CD4-positive, alpha-beta memory T cell (primary cell): ENCODE data around the gene MYOT. TPM values are rescaled to one million over a fixed set of nuclear protein-coding genes. Genes with fewer than 3 reads are reported as not detected.
A peak's percentile ranks its signal among the peaks of the same experiment; 100 is the strongest.
"Not testable (repeated sequence)": the region's sequence is repeated elsewhere in the genome, so short reads cannot be mapped to it uniquely, and the experiment has no call there.

Experiments used
- CTCF ChIA-PET: fragments of 350-600 bp; sonication (Branson Sonifier 250); formaldehyde crosslinking; loops from one replicate; lab custom pipeline; 2021; ENCODE audit warnings: inconsistent platforms; ENCODE audit not compliant: partially characterized antibody; lab: Charles Lee
- POLR2A ChIA-PET: fragments of 350-600 bp; sonication (Branson Sonifier 250); formaldehyde crosslinking; loops from one replicate; lab custom pipeline; 2021; ENCODE audit not compliant: partially characterized antibody; lab: Charles Lee
- DNase-seq, 5 donors: peaks; one replicate each; pipeline versions ENCODE4 v3.0.0 to v3.0.0-alpha.2; 2020 to 2022; ENCODE audit warnings: mixed read lengths in 1 of 5
- H3K27ac ChIP-seq: one replicate; pipeline ENCODE4 v1.7.0; 2013; ENCODE audit warnings: low read depth, low read length
- H3K27me3 ChIP-seq: 2 replicates; pipeline ENCODE4 v1.7.0; 2013; ENCODE audit warnings: mild to moderate bottlenecking, low read length, moderate library complexity; ENCODE audit not compliant: insufficient read depth
- H3K36me3 ChIP-seq: 2 replicates; pipeline ENCODE4 v1.7.0; 2013; ENCODE audit warnings: mild to moderate bottlenecking, low read length, moderate library complexity; ENCODE audit not compliant: insufficient read depth
- H3K4me1 ChIP-seq: 2 replicates; pipeline ENCODE4 v1.7.0; 2013; ENCODE audit warnings: mild to moderate bottlenecking, low read length, moderate library complexity; ENCODE audit not compliant: insufficient read depth
- H3K4me3 ChIP-seq, 2 donors: one replicate each; pipeline ENCODE4 v1.7.0; 2013; ENCODE audit warnings: low read length in 2 of 2, mild to moderate bottlenecking in 1 of 2
- H3K9me3 ChIP-seq, 2 donors: one replicate each; pipeline ENCODE4 v1.7.0; 2013; ENCODE audit warnings: low read length in 2 of 2, control low read depth in 1 of 2; ENCODE audit not compliant: control insufficient read depth in 1 of 2
- H3K27ac Mint-ChIP-seq, 7 donors: one replicate each; pipeline ENCODE4 v1.8.0; 2020 to 2021; ENCODE audit warnings: mixed read lengths in 7 of 7, mild to moderate bottlenecking in 6 of 7, inconsistent platforms in 3 of 7, moderate library complexity in 3 of 7
- H3K27me3 Mint-ChIP-seq, 2 donors: one replicate each; pipeline ENCODE4 v1.8.0; 2020 to 2021; ENCODE audit warnings: mixed read lengths in 2 of 2
- H3K36me3 Mint-ChIP-seq, 2 donors: one replicate each; pipeline ENCODE4 v1.8.0; 2020 to 2021; ENCODE audit warnings: mixed read lengths in 2 of 2, inconsistent platforms in 1 of 2, mild to moderate bottlenecking in 1 of 2
- H3K4me1 Mint-ChIP-seq, 4 donors: one replicate each; pipeline ENCODE4 v1.8.0; 2020 to 2021; ENCODE audit warnings: mixed read lengths in 4 of 4, mild to moderate bottlenecking in 1 of 4
- H3K4me3 Mint-ChIP-seq, 8 donors: one replicate each; pipeline ENCODE4 v1.8.0; 2020 to 2021; ENCODE audit warnings: mixed read lengths in 8 of 8, mild to moderate bottlenecking in 7 of 8, moderate library complexity in 6 of 8, inconsistent platforms in 3 of 8
- H3K9me3 Mint-ChIP-seq, 8 donors: one replicate each; pipeline ENCODE4 v1.8.0; 2020 to 2021; ENCODE audit warnings: mixed read lengths in 8 of 8, mild to moderate bottlenecking in 5 of 8, inconsistent platforms in 3 of 8, moderate library complexity in 1 of 8
- intact Hi-C: fragments of 100-400 bp; cut with micrococcal nuclease; formaldehyde crosslinking; loops from one replicate; pipeline ENCODE4 v1.15.1; 2023
- polyA plus RNA-seq, 2 donors: library from polyadenylated mRNA; unstranded; fragments of 300-500 nt; fragmentation: Illumina TruSeq; gene quantifications; one replicate each; pipeline ENCODE4 v1.2.3, GENCODE V29; 2021
- total RNA-seq, 2 experiments: library from RNA; stranded (reverse); gene quantifications; one replicate each; pipeline ENCODE4 v1.2.3, GENCODE V29; 2021

Gene MYOT
- total and polyA plus RNA-seq, 4 experiments from 2014 or later, result 0.23 TPM; not detected in 3

DNA sequence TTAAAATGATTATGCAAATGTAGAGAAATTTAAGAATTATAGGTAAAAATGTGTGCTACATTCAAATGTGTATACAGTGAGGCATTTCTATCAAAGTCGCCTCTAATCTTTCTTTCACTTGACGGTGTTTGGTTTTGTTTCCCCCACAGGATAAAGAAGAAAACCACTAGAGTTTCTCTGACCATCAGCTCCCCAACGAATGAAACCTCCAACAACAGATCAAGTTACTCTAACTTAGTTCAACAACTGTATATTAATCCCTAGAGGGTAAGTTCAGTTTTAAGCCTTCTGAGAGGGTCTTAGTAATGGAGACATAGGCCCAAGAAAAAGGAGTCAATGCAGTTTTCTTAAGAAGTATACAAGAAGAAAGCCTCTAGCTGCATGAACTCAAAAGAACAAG lies 11.5 kb upstream of the MYOT start:
- CTCF ChIA-PET, result interaction anchor here (0.6 kb wide), 1 partner anchor 114 kb away, joined by 4 read pairs; no protein-coding TSS in a partner anchor
- intact Hi-C loops, result no loop called here

DNA sequence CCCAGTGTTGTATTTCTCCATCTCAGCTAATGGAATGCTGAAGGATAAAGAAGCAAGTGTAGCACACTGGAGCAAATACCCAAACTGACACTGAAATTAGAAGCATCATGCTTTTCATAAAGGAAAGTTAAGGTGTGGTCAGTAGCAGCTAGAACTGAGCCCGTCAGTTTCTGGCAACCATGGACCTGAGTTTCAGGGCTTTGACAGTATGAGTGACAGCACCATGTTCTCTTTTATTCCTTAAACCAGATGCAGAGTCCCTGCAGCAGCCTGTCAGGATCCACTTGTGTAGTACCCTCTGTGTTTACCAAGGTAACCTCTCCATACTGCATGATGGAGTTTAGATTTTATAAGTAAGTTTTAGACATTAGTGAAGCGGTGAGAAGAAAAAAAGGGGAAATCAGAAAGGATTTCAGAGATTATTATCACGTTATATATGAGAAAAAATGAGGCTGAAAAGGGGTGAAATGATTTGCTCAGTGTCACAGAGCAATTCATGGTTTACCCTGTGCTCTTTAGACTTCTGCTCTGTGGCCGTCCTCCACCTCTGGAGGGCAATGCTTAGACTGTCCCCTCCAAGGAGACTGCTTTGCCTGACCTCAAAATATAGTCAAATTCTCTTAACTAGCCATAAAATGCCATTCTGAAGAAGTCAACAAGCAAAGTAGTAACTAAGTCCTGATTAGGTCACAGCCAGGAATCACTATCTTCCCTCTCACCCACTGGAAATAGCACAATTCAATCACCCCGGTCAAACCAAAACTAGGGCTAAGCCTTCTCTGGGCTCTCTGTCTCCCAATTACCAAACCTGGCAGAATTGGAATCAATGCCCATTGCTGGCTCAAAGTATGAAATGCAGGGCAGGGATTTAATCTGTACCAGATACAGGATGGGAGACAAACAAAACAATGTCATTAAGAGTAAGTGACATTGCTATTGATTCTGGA lies 10.5 kb upstream of the MYOT start:
- H3K27ac Mint-ChIP-seq, result peak overlapping the region in 2 of 7 donors; percentile 53 to 65
- H3K9me3 Mint-ChIP-seq, result peaks cover 0 to 4% (median 0%) of the 10 kb centered on the region in 8 donors
- no peaks in the 10 kb centered on the region for H3K36me3 Mint-ChIP-seq
- POLR2A ChIA-PET, result no interaction called here
- H3K4me3 Mint-ChIP-seq, result peak overlapping the region in 3 of 8 donors; percentile 11 to 90 (median 87)
- H3K36me3 ChIP-seq, result no peaks in the 10 kb centered on the region
- H3K4me3 ChIP-seq, result no peak overlapping the region
- no peak for DNase-seq
- intact Hi-C loops, result no loop called here
- H3K4me1 ChIP-seq, result no peaks in the 10 kb centered on the region
- H3K4me1 Mint-ChIP-seq, result peaks cover 11 to 21% (median 14%) of the 10 kb centered on the region in 4 donors
- no peaks in the 10 kb centered on the region for H3K27me3 ChIP-seq
- H3K9me3 ChIP-seq, result no peaks in the 10 kb centered on the region
- no peak overlapping the region for H3K27ac ChIP-seq
- H3K27me3 Mint-ChIP-seq, result peaks cover 0 to 5% of the 10 kb centered on the region in 2 donors
- CTCF ChIA-PET, result interaction anchor here (0.6 kb wide), 1 partner anchor 115 kb away, joined by 4 read pairs; no protein-coding TSS in a partner anchor

More for the DNA sequence above, 11.5 kb upstream of the MYOT start:
- peaks cover 0 to 4% (median 0%) of the 10 kb centered on the region in 8 donors for H3K9me3 Mint-ChIP-seq
- Histone ChIP-seq H3K9me3 (no peaks in the 10 kb centered on the region), H3K4me1 (no peaks in the 10 kb centered on the region), H3K27me3 (no peaks in the 10 kb centered on the region), H3K4me3 (no peak overlapping the region), H3K36me3 (no peaks in the 10 kb centered on the region), H3K27ac (no peak overlapping the region)
- H3K36me3 Mint-ChIP-seq, result no peaks in the 10 kb centered on the region
- DNase-seq, result no peak
- peaks cover 6 to 14% (median 8%) of the 10 kb centered on the region in 4 donors for H3K4me1 Mint-ChIP-seq
- H3K4me3 Mint-ChIP-seq, result peak overlapping the region in 1 of 8 donors; percentile 52
- POLR2A ChIA-PET, result no interaction called here
- H3K27me3 Mint-ChIP-seq, result no peaks in the 10 kb centered on the region
- no peak overlapping the region for H3K27ac Mint-ChIP-seq

DNA sequence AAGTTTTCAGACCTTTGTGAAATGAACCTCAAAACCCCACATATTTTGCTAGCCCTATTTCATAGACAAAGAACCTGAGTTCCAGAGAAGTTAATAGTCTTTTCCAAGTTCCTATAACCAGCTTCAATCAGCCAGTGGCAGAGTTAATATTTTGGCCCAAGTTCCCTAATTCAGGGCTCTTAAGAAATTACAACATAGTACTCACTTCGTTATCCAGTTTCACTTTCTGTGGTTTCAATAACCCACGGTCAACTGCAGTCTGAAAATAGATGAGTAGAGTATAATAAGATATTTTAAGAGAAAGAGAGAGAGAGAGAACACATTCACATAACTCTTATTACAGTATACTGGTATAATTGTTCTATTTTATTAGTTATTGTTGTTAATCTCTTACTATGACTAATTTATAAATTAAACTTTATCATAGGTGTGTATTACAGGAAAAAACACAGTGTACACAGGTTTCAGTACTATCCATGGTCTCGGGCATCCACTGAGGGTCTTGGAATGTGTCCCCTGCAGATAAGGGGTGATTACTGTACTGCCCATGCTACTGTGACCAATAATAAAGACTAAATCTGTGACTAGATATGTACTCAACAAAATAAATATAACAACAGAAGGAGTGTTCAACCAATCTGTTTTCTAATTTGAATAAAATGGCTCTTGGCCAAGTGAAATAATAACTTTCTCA lies 9.3 kb upstream of the MYOT start:
- Histone ChIP-seq H3K27me3 (no peaks in the 10 kb centered on the region), H3K27ac (no peak overlapping the region), H3K4me1 (no peaks in the 10 kb centered on the region), H3K4me3 (peak overlapping the region in 1 of 2 donors; percentile 15), H3K9me3 (no peaks in the 10 kb centered on the region), H3K36me3 (no peaks in the 10 kb centered on the region)
- Mint-ChIP-seq H3K27me3 (peaks cover 0 to 5% of the 10 kb centered on the region in 2 donors), H3K36me3 (no peaks in the 10 kb centered on the region), H3K4me3 (peak overlapping the region; percentile 61 to 90 (median 80)), H3K9me3 (peaks cover 0 to 1% (median 0%) of the 10 kb centered on the region in 8 donors), H3K27ac (peak overlapping the region in 5 of 7 donors; percentile 14 to 83 (median 63)), H3K4me1 (peaks cover 11 to 21% (median 14%) of the 10 kb centered on the region in 4 donors)
- intact Hi-C loops, result no loop called here
- ChIA-PET CTCF (no interaction called here), POLR2A (no interaction called here)
- DNase-seq, result no peak

DNA sequence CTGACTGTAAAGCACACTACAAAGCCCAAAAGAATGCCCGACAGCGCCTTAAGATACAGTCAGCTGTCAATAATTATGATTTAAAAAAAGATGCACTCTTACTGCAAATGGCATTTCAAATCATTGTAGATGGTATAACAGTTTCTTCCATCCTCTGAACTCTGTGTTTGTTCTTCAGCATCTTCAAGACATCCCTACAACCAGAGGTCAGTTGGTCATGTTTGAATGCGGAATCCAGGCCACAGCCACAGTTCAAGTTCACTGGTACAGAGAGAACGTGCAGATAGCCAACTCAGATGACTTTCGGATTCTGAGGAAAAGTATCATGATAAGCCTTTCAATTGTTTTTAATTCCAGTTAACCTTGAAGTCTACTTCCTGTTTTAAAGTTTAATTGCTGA lies 8.7 kb upstream of the MYOT start:
- no peaks in the 10 kb centered on the region for H3K36me3 Mint-ChIP-seq
- Histone ChIP-seq H3K36me3 (no peaks in the 10 kb centered on the region), H3K9me3 (no peaks in the 10 kb centered on the region), H3K4me1 (no peaks in the 10 kb centered on the region), H3K27ac (no peak overlapping the region), H3K27me3 (no peaks in the 10 kb centered on the region), H3K4me3 (no peak overlapping the region)
- intact Hi-C loops, result no loop called here
- ChIA-PET POLR2A (no interaction called here), CTCF (no interaction called here)
- H3K27ac Mint-ChIP-seq, result no peak overlapping the region
- H3K27me3 Mint-ChIP-seq, result peaks cover 0 to 5% of the 10 kb centered on the region in 2 donors
- DNase-seq, result no peak
- no peaks in the 10 kb centered on the region for H3K9me3 Mint-ChIP-seq
- peaks cover 11 to 21% (median 14%) of the 10 kb centered on the region in 4 donors for H3K4me1 Mint-ChIP-seq
- no peak overlapping the region for H3K4me3 Mint-ChIP-seq

DNA sequence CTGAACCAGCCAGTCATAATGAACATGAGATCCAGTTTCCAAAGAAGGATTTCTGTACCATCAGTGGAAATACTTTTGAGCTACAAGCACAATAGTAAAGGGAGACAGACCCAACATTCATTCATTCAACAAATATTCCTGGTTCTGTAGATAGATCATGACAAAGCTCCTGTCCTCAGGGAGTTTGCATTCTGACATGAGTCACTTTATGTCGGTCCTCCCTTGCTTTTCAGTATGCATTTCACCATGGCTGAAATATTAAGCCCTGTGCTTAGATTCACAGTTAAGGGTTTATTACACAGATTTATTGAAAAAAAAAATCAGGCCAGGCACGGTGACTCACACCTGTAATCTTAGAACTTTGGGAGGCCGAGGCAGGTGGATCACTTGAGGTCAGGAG lies 5.4 kb upstream of the MYOT start:
- H3K4me1 ChIP-seq, result no peaks in the 10 kb centered on the region
- ChIA-PET POLR2A (interaction anchor here (1.1 kb wide), 1 partner anchor 27 kb away, joined by 3 read pairs; the partner anchor contains the start of gene PKD2L2), CTCF (no interaction called here)
- H3K27me3 ChIP-seq, result no peaks in the 10 kb centered on the region
- H3K9me3 ChIP-seq, result no peaks in the 10 kb centered on the region
- H3K36me3 ChIP-seq, result no peaks in the 10 kb centered on the region
- H3K4me1 Mint-ChIP-seq, result peaks cover 11 to 18% (median 14%) of the 10 kb centered on the region in 4 donors
- intact Hi-C loops, result no loop called here
- DNase-seq, result no peak
- H3K4me3 Mint-ChIP-seq, result peak overlapping the region in 1 of 8 donors; percentile 22
- peaks cover 0 to 5% of the 10 kb centered on the region in 2 donors for H3K27me3 Mint-ChIP-seq
- H3K27ac Mint-ChIP-seq, result peak overlapping the region in 2 of 7 donors; percentile 3 to 71
- H3K9me3 Mint-ChIP-seq, result no peaks in the 10 kb centered on the region
- H3K27ac ChIP-seq, result no peak overlapping the region
- no peak overlapping the region for H3K4me3 ChIP-seq
- no peaks in the 10 kb centered on the region for H3K36me3 Mint-ChIP-seq

DNA sequence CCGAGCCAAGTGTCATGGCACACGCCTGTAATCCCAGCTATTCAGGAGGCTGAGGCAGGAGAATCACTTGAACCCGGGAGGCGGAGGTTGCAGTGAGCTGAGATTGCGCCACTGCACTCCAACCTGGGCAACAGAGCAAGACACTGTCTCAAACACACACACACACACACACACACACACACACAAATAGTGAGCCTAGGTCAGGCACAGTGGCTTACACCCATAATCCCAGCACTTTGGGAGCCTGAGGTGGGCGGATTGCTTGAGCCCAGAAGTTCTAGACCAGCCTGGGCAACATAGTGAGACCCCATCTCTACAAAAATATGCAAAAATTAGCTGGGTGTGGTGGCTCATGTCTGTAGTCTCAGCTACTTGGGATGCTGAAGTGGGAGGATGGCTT lies 4.0 kb upstream of the MYOT start:
- H3K27me3 ChIP-seq, H3K4me3 ChIP-seq, H3K9me3 Mint-ChIP-seq, H3K36me3 Mint-ChIP-seq, POLR2A ChIA-PET, H3K27me3 Mint-ChIP-seq, H3K4me1 ChIP-seq, DNase-seq, H3K27ac ChIP-seq, H3K27ac Mint-ChIP-seq, CTCF ChIA-PET, intact Hi-C loops, H3K36me3 ChIP-seq, H3K9me3 ChIP-seq, H3K4me1 Mint-ChIP-seq: not testable (repeated sequence)
- H3K4me3 Mint-ChIP-seq, result peak overlapping the region in 1 of 8 donors; percentile 16
